ENCODE data around the gene NUAK1.

Gene NUAK1

GRCh38 chr12:106106061-106106566 is 32.6 kb downstream of the NUAK1 start:
- TF ChIP-seq SNAI2 (CRISPR knock-in tag; IDR thresholded peaks at IDR 0.05) (0 out of 2 replicates have a peak, but pooled peaks have one; percentile 80), ZNF565 (CRISPR knock-in tag; conservative IDR thresholded peaks at IDR 0.05; ENCODE audit: low read depth) (no peak), ZNF70 (CRISPR knock-in tag; IDR thresholded peaks at IDR 0.05) (no peak), CSRNP3 (CRISPR knock-in tag; IDR thresholded peaks at IDR 0.05) (no peak), GLIS3 (CRISPR knock-in tag; IDR thresholded peaks at IDR 0.05) (no peak), ZNF8 (CRISPR knock-in tag; IDR thresholded peaks at IDR 0.05) (no peak), ZFP3 (CRISPR knock-in tag; IDR thresholded peaks at IDR 0.05) (no peak), OSR1 (CRISPR knock-in tag; IDR thresholded peaks at IDR 0.05) (no peak), BACH2 (CRISPR knock-in tag; IDR thresholded peaks at IDR 0.05; ENCODE audit: borderline replicate concordance) (no peak), TOX (CRISPR knock-in tag; IDR thresholded peaks at IDR 0.05; ENCODE audit: borderline replicate concordance) (no peak), ZC3H10 (CRISPR knock-in tag; IDR thresholded peaks at IDR 0.05) (0 out of 2 replicates have a peak, but pooled peaks have one; percentile 21), TCF4 (CRISPR knock-in tag; IDR thresholded peaks at IDR 0.05; ENCODE audit: borderline replicate concordance) (no peak), ESRRG (CRISPR knock-in tag; IDR thresholded peaks at IDR 0.05) (no peak), CREB5 (CRISPR knock-in tag; IDR thresholded peaks at IDR 0.05; ENCODE audit: low read depth) (0 out of 2 replicates have a peak, but pooled peaks have one; percentile 28), PPARA (CRISPR knock-in tag; IDR thresholded peaks at IDR 0.05; ENCODE audit: borderline replicate concordance) (no peak), RARB (CRISPR knock-in tag; IDR thresholded peaks at IDR 0.05) (no peak), ISL1 (CRISPR knock-in tag; IDR thresholded peaks at IDR 0.05) (peak; percentile 99), ZFP30 (CRISPR knock-in tag; IDR thresholded peaks at IDR 0.05) (no peak), ARNTL (CRISPR knock-in tag; IDR thresholded peaks at IDR 0.05; ENCODE audit: borderline replicate concordance, low read depth) (no peak), CSDC2 (CRISPR knock-in tag; IDR thresholded peaks at IDR 0.05) (no peak)
- TF ChIP-seq, protein P1, sequence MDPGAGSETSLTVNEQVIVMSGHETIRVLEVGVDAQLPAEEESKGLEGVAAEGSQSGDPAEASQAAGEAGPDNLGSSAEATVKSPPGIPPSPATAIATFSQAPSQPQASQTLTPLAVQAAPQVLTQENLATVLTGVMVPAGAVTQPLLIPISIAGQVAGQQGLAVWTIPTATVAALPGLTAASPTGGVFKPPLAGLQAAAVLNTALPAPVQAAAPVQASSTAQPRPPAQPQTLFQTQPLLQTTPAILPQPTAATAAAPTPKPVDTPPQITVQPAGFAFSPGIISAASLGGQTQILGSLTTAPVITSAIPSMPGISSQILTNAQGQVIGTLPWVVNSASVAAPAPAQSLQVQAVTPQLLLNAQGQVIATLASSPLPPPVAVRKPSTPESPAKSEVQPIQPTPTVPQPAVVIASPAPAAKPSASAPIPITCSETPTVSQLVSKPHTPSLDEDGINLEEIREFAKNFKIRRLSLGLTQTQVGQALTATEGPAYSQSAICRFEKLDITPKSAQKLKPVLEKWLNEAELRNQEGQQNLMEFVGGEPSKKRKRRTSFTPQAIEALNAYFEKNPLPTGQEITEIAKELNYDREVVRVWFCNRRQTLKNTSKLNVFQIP (CRISPR knock-in tag; IDR thresholded peaks at IDR 0.05; ENCODE audit: borderline replicate concordance, low read depth): peak; percentile 75; the same call in 1 of the 2 replicates
- TF ChIP-seq, protein P2, sequence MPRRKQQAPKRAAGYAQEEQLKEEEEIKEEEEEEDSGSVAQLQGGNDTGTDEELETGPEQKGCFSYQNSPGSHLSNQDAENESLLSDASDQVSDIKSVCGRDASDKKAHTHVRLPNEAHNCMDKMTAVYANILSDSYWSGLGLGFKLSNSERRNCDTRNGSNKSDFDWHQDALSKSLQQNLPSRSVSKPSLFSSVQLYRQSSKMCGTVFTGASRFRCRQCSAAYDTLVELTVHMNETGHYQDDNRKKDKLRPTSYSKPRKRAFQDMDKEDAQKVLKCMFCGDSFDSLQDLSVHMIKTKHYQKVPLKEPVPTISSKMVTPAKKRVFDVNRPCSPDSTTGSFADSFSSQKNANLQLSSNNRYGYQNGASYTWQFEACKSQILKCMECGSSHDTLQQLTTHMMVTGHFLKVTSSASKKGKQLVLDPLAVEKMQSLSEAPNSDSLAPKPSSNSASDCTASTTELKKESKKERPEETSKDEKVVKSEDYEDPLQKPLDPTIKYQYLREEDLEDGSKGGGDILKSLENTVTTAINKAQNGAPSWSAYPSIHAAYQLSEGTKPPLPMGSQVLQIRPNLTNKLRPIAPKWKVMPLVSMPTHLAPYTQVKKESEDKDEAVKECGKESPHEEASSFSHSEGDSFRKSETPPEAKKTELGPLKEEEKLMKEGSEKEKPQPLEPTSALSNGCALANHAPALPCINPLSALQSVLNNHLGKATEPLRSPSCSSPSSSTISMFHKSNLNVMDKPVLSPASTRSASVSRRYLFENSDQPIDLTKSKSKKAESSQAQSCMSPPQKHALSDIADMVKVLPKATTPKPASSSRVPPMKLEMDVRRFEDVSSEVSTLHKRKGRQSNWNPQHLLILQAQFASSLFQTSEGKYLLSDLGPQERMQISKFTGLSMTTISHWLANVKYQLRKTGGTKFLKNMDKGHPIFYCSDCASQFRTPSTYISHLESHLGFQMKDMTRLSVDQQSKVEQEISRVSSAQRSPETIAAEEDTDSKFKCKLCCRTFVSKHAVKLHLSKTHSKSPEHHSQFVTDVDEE (CRISPR knock-in tag; IDR thresholded peaks at IDR 0.05): no peak
- TF ChIP-seq, protein P3, sequence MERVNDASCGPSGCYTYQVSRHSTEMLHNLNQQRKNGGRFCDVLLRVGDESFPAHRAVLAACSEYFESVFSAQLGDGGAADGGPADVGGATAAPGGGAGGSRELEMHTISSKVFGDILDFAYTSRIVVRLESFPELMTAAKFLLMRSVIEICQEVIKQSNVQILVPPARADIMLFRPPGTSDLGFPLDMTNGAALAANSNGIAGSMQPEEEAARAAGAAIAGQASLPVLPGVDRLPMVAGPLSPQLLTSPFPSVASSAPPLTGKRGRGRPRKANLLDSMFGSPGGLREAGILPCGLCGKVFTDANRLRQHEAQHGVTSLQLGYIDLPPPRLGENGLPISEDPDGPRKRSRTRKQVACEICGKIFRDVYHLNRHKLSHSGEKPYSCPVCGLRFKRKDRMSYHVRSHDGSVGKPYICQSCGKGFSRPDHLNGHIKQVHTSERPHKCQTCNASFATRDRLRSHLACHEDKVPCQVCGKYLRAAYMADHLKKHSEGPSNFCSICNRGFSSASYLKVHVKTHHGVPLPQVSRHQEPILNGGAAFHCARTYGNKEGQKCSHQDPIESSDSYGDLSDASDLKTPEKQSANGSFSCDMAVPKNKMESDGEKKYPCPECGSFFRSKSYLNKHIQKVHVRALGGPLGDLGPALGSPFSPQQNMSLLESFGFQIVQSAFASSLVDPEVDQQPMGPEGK (CRISPR knock-in tag; IDR thresholded peaks at IDR 0.05; ENCODE audit: borderline replicate concordance): no peak
- ATAC-seq: peak; percentile 75

DNA sequence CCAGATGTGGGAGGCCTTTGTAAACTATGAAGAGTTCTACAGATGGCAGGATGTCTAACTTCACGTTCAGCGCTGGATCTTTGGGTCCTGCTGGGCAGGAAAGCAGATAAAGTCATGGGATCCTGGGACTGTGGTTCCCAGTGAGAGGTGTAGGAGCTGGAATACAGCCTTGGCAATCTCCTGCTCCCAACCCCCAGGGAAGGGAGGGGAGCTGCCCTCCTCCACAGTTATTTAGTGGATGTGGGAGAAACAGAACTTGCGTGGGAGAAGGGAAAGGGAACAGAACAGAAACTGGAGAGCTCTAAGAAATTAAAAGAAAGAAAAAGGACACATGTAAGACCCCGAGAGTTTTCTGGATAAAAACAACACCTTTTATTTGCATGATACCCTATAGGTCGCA is 37.0 kb downstream of the NUAK1 start:
- TF ChIP-seq ISL1 (CRISPR knock-in tag; IDR thresholded peaks at IDR 0.05): no peak
- no peak for TF ChIP-seq ZC3H10 (CRISPR knock-in tag; IDR thresholded peaks at IDR 0.05)
- no peak for TF ChIP-seq GLIS3 (CRISPR knock-in tag; IDR thresholded peaks at IDR 0.05)
- ATAC-seq: no peak

Data from SK-N-SH treated with all-trans-retinoic acid at 6 μM for 48 hours (cell line).